ENCODE results near the gene ASIC4.

GRCh38 chr2:219540784-219541504, 26.7 kb downstream of the ASIC4 start:
- no peak for TF ChIP-seq EZH2phosphoT487 (IDR thresholded peaks at IDR 0.05; ENCODE audit: borderline replicate concordance, low read length)
- TF ChIP-seq CTCF (IDR thresholded peaks at IDR 0.05; ENCODE audit: low read depth, low read length, poor library complexity, severe bottlenecking), result no peak

All from DOHH2 (cell line).